Osteoblast (primary cell): ENCODE results near the gene STX1B. TPM values are rescaled to one million over a fixed set of nuclear protein-coding genes. Genes with fewer than 3 reads are reported as not detected.
"Not testable (repeated sequence)": the region's sequence is repeated elsewhere in the genome, so short reads cannot be mapped to it uniquely, and the experiment has no call there.

Experiments used
- DNase-seq: peaks from one replicate; pipeline ENCODE4 v3.0.0; 2011; ENCODE audit warnings: low spot score, mixed read lengths; ENCODE audit not compliant: insufficient read length; ENCODE audit errors: missing footprints
- H2AFZ ChIP-seq: 2 replicates; pipeline ENCODE4 v1.6.0; 2011; ENCODE audit warnings: mild to moderate bottlenecking, low read length
- H3K27ac ChIP-seq: 2 replicates; pipeline ENCODE4 v1.5.1; 2011; ENCODE audit warnings: mild to moderate bottlenecking, low read depth, low read length, moderate library complexity
- H3K27me3 ChIP-seq: 2 replicates; pipeline ENCODE4 v1.6.0; 2012; ENCODE audit warnings: mild to moderate bottlenecking, control low read depth, inconsistent platforms, low read length, moderate library complexity; ENCODE audit not compliant: insufficient read depth
- H3K36me3 ChIP-seq: 2 replicates; pipeline ENCODE4 v1.5.1; 2011; ENCODE audit warnings: mild to moderate bottlenecking, low read length, control low read depth, moderate library complexity; ENCODE audit not compliant: insufficient read depth
- H3K4me1 ChIP-seq: 2 replicates; pipeline ENCODE4 v1.5.1; 2011; ENCODE audit warnings: mild to moderate bottlenecking, low read length, control low read depth, moderate library complexity; ENCODE audit not compliant: insufficient read depth
- H3K4me2 ChIP-seq: 2 replicates; pipeline ENCODE4 v1.6.0; 2011; ENCODE audit warnings: mild to moderate bottlenecking, low read length; ENCODE audit not compliant: insufficient read depth
- H3K4me3 ChIP-seq: fragments of 200-600 bp; sonication (generic); 3 replicates; pipeline ENCODE4 v1.5.1; 2012; ENCODE audit warnings: mild to moderate bottlenecking, low read length, inconsistent platforms; ENCODE audit not compliant: insufficient read depth
- H3K79me2 ChIP-seq: 2 replicates; pipeline ENCODE4 v1.6.0; 2012; ENCODE audit warnings: mild to moderate bottlenecking, low read length, control low read depth, inconsistent platforms; ENCODE audit not compliant: insufficient read depth
- H3K9me3 ChIP-seq: 2 replicates; pipeline ENCODE4 v1.5.1; 2011; ENCODE audit warnings: low read depth, low read length, control low read depth
- H4K20me1 ChIP-seq: 2 replicates; pipeline ENCODE4 v1.6.0; 2012; ENCODE audit warnings: mild to moderate bottlenecking, low read length, control low read depth; ENCODE audit not compliant: insufficient read depth
- total RNA-seq: library from RNA; depleted of rRNA; stranded (reverse); fragments of >200 nt; gene quantifications from 2 replicates; pipeline ENCODE4 v1.2.3, GENCODE V29; 2012
- TF ChIP-seq, protein P1 (sequence below): IDR thresholded peaks from 2 replicates; pipeline ENCODE4 v1.5.1; 2011; ENCODE audit warnings: mild to moderate bottlenecking, low read depth, low read length, moderate library complexity; ENCODE audit errors: extremely low read depth

Gene STX1B
- total RNA-seq, 1 donor = 0.72 TPM

- Histone ChIP-seq H4K20me1 (peaks cover 14% of the 10 kb centered on the region), H3K9me3 (no peaks in the 10 kb centered on the region), H3K79me2 (peaks cover 11% of the 10 kb centered on the region), H3K4me2 (no peak overlapping the region), H2AFZ (no peak overlapping the region), H3K27ac (no peak overlapping the region), H3K36me3 (peaks cover 27% of the 10 kb centered on the region), H3K4me1 (peaks cover 22% of the 10 kb centered on the region), H3K27me3 (no peaks in the 10 kb centered on the region), H3K4me3 (no peak overlapping the region)
- TF ChIP-seq, protein P1, sequence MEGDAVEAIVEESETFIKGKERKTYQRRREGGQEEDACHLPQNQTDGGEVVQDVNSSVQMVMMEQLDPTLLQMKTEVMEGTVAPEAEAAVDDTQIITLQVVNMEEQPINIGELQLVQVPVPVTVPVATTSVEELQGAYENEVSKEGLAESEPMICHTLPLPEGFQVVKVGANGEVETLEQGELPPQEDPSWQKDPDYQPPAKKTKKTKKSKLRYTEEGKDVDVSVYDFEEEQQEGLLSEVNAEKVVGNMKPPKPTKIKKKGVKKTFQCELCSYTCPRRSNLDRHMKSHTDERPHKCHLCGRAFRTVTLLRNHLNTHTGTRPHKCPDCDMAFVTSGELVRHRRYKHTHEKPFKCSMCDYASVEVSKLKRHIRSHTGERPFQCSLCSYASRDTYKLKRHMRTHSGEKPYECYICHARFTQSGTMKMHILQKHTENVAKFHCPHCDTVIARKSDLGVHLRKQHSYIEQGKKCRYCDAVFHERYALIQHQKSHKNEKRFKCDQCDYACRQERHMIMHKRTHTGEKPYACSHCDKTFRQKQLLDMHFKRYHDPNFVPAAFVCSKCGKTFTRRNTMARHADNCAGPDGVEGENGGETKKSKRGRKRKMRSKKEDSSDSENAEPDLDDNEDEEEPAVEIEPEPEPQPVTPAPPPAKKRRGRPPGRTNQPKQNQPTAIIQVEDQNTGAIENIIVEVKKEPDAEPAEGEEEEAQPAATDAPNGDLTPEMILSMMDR = no peak
- peak; percentile 50 for DNase-seq
Measured at GRCh38 chr16:30946671-30947540, 63.5 kb downstream of the STX1B start.

- peaks cover 5% of the 10 kb centered on the region for H3K4me1 ChIP-seq
- peaks cover 14% of the 10 kb centered on the region for H3K79me2 ChIP-seq
- peaks cover 27% of the 10 kb centered on the region for H3K36me3 ChIP-seq
- peaks cover 6% of the 10 kb centered on the region for H4K20me1 ChIP-seq
- H2AFZ ChIP-seq = no peak overlapping the region
- no peak overlapping the region for H3K4me2 ChIP-seq
- no peak overlapping the region for H3K27ac ChIP-seq
- peak; percentile 11 for DNase-seq
- no peaks in the 10 kb centered on the region for H3K27me3 ChIP-seq
- no peaks in the 10 kb centered on the region for H3K9me3 ChIP-seq
- H3K4me3 ChIP-seq = no peak overlapping the region
- TF ChIP-seq, protein P1 = no peak
Measured at GRCh38 chr16:30944352-30944751, 66.1 kb downstream of the STX1B start.

DNA sequence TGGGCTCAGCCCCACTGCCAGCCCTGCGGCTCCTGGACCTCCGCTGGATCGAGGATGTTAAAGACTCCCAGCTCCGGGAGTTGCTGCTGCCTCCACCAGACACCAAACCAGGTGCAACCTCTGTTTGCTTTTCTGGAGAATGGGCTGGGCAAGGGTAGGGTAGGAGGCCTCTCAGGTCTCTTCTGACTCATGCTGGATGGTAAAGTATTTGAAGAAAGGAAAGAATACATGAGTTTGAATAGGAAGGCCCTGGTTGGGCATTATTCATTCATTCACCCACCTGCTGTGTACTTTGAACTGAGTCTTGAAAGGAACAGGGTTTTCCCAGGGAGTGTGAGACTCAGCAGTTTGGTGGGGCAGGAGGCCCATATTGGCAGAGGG, 68.0 kb downstream of the STX1B start:
- Histone ChIP-seq H3K4me1 (peaks cover 5% of the 10 kb centered on the region), H3K27ac (no peak overlapping the region), H3K4me2 (no peak overlapping the region), H2AFZ (no peak overlapping the region), H3K4me3 (no peak overlapping the region), H3K27me3 (no peaks in the 10 kb centered on the region), H4K20me1 (peaks cover 8% of the 10 kb centered on the region), H3K36me3 (peaks cover 27% of the 10 kb centered on the region), H3K9me3 (no peaks in the 10 kb centered on the region), H3K79me2 (peaks cover 13% of the 10 kb centered on the region)
- DNase-seq = peak; percentile 53
- TF ChIP-seq, protein P1 = no peak

- H3K27me3 ChIP-seq = no peaks in the 10 kb centered on the region
- H3K27ac ChIP-seq = peak overlapping the region; percentile 0
- H3K36me3 ChIP-seq = peaks cover 27% of the 10 kb centered on the region
- peaks cover 17% of the 10 kb centered on the region for H3K79me2 ChIP-seq
- H4K20me1 ChIP-seq = peaks cover 14% of the 10 kb centered on the region
- H3K9me3 ChIP-seq = no peaks in the 10 kb centered on the region
- H3K4me2 ChIP-seq = no peak overlapping the region
- peaks cover 5% of the 10 kb centered on the region for H3K4me1 ChIP-seq
- TF ChIP-seq, protein P1 = peak; percentile 84
- DNase-seq = peak; percentile 97
- H2AFZ ChIP-seq = no peak overlapping the region
- H3K4me3 ChIP-seq = no peak overlapping the region
Measured at GRCh38 chr16:30941600-30942425, 68.6 kb downstream of the STX1B start.

- not testable (repeated sequence) for H2AFZ ChIP-seq, H3K9me3 ChIP-seq, H3K4me3 ChIP-seq, H3K4me2 ChIP-seq, H3K4me1 ChIP-seq, H3K27me3 ChIP-seq
- H3K79me2 ChIP-seq = peaks cover 17% of the 10 kb centered on the region
- H3K36me3 ChIP-seq = peaks cover 29% of the 10 kb centered on the region
- H4K20me1 ChIP-seq = peaks cover 16% of the 10 kb centered on the region
- peak overlapping the region; percentile 72 for H3K27ac ChIP-seq
- peak; percentile 86 for DNase-seq
Measured at GRCh38 chr16:30939571-30939970, 70.9 kb downstream of the STX1B start.
